Jurkat, Clone E6-1 (cell line): ENCODE data around the gene GALNT16. TPM values are rescaled to one million over a fixed set of nuclear protein-coding genes. Genes with fewer than 3 reads are reported as not detected.
"Not testable (repeated sequence)": the region's sequence is repeated elsewhere in the genome, so short reads cannot be mapped to it uniquely, and the experiment has no call there.

Experiments used
- DNase-seq: peaks from one replicate; pipeline ENCODE4 v3.0.0-alpha.2; 2011; ENCODE audit warnings: low read depth, low spot score
- H3K4me3 ChIP-seq: 2 replicates; pipeline ENCODE4 v1.5.1; 2011; ENCODE audit warnings: mild to moderate bottlenecking, low read length, control low read depth, moderate library complexity
- polyA plus RNA-seq: library from polyadenylated mRNA; unstranded; fragments of >200 nt; gene quantifications from one replicate; pipeline ENCODE4 v1.2.1, GENCODE V29; 2012; ENCODE audit warnings: missing spikeins; ENCODE audit not compliant: insufficient read length, insufficient read depth

GALNT16 gene
- polyA plus RNA-seq: not detected

GRCh38 chr14:69259527-69260189 lies at the start of gene GALNT16:
Gene GALNT16 (plus strand): TSS chr14:69260158. CDS start chr14:69260291, 133 bp downstream.
- H3K4me3 ChIP-seq: no peak within 1 kb of the TSS
- no peak for DNase-seq

- no peak overlapping the region for H3K4me3 ChIP-seq
- no peak for DNase-seq
Observed at GRCh38 chr14:69214393-69214792, 45.6 kb upstream of the GALNT16 start.

- H3K4me3 ChIP-seq, DNase-seq: not testable (repeated sequence)
Observed at GRCh38 chr14:69217663-69218062, 42.3 kb upstream of the GALNT16 start.

- no peak overlapping the region for H3K4me3 ChIP-seq
- DNase-seq: no peak
Observed at GRCh38 chr14:69224946-69225345, 35.0 kb upstream of the GALNT16 start.

GRCh38 chr14:69226178-69226577 lies 33.8 kb upstream of the GALNT16 start:
- DNase-seq: no peak

GRCh38 chr14:69226736-69227135 lies 33.2 kb upstream of the GALNT16 start:
- H3K4me3 ChIP-seq: no peak overlapping the region
- no peak for DNase-seq

More at GRCh38 chr14:69226178-69226577, 33.8 kb upstream of the GALNT16 start:
- no peak overlapping the region for H3K4me3 ChIP-seq

GRCh38 chr14:69231486-69231885 lies 28.5 kb upstream of the GALNT16 start:
- no peak overlapping the region for H3K4me3 ChIP-seq
- no peak for DNase-seq

- H3K4me3 ChIP-seq: no peak overlapping the region
- no peak for DNase-seq
Observed at GRCh38 chr14:69232388-69232787, 27.6 kb upstream of the GALNT16 start.

GRCh38 chr14:69234106-69234505 lies 25.9 kb upstream of the GALNT16 start:
- H3K4me3 ChIP-seq: no peak overlapping the region
- no peak for DNase-seq

- DNase-seq: no peak
Observed at GRCh38 chr14:69235708-69236107, 24.2 kb upstream of the GALNT16 start.

GRCh38 chr14:69237142-69237541 lies 22.8 kb upstream of the GALNT16 start:
- DNase-seq: no peak
- H3K4me3 ChIP-seq: no peak overlapping the region

More at GRCh38 chr14:69235708-69236107, 24.2 kb upstream of the GALNT16 start:
- no peak overlapping the region for H3K4me3 ChIP-seq

- H3K4me3 ChIP-seq: no peak overlapping the region
- DNase-seq: no peak
Observed at GRCh38 chr14:69237584-69237983, 22.4 kb upstream of the GALNT16 start.

GRCh38 chr14:69238883-69239282 lies 21.1 kb upstream of the GALNT16 start:
- no peak for DNase-seq
- no peak overlapping the region for H3K4me3 ChIP-seq

GRCh38 chr14:69240527-69241173 lies 19.3 kb upstream of the GALNT16 start:
- no peak for DNase-seq
- no peak overlapping the region for H3K4me3 ChIP-seq

GRCh38 chr14:69241577-69241976 lies 18.4 kb upstream of the GALNT16 start:
- no peak for DNase-seq
- H3K4me3 ChIP-seq: no peak overlapping the region

GRCh38 chr14:69242311-69243224 lies 17.4 kb upstream of the GALNT16 start:
- DNase-seq: peak; percentile 57
- no peak overlapping the region for H3K4me3 ChIP-seq

GRCh38 chr14:69244946-69245345 lies 15.0 kb upstream of the GALNT16 start:
- no peak overlapping the region for H3K4me3 ChIP-seq
- no peak for DNase-seq

GRCh38 chr14:69246331-69246730 lies 13.6 kb upstream of the GALNT16 start:
- DNase-seq: no peak
- no peak overlapping the region for H3K4me3 ChIP-seq

- DNase-seq: no peak
- H3K4me3 ChIP-seq: no peak overlapping the region
Observed at GRCh38 chr14:69247676-69248440, 12.1 kb upstream of the GALNT16 start.
